ENCODE data around the gene DDN.

The DDN gene

GRCh38 chr12:48980389-48980952 is 18.7 kb downstream of the DDN start:
- no peak for DNase-seq

- no peak for DNase-seq
Measured at GRCh38 chr12:48979602-48980388, 19.4 kb downstream of the DDN start.

GRCh38 chr12:48978741-48979601 is 20.2 kb downstream of the DDN start:
- no peak for DNase-seq

- DNase-seq: no peak
Measured at GRCh38 chr12:48978291-48978740, 20.9 kb downstream of the DDN start, which contains the start of gene WNT1. Gene WNT1, plus strand, starts transcription at chr12:48978322. Its CDS starts 329 bp downstream, at chr12:48978651.

GRCh38 chr12:48977290-48978281 is 21.6 kb downstream of the DDN start:
- peak; percentile 17 to 37 for DNase-seq

- no peak for DNase-seq
Measured at GRCh38 chr12:48973941-48974673, 25.1 kb downstream of the DDN start.

- no peak for DNase-seq
Measured at GRCh38 chr12:48973531-48973930, 25.6 kb downstream of the DDN start.

- no peak for DNase-seq
Measured at GRCh38 chr12:48972952-48973483, 26.2 kb downstream of the DDN start.

GRCh38 chr12:48972213-48972951 is 26.8 kb downstream of the DDN start:
- no peak for DNase-seq

- no peak for DNase-seq
Measured at GRCh38 chr12:48970702-48971334, 28.4 kb downstream of the DDN start.

- DNase-seq: no peak
Measured at GRCh38 chr12:48969833-48970701, 29.1 kb downstream of the DDN start.

- no peak for DNase-seq
Measured at GRCh38 chr12:48969160-48969771, 29.9 kb downstream of the DDN start.

- no peak for DNase-seq
Measured at GRCh38 chr12:48968467-48968866, 30.7 kb downstream of the DDN start.

GRCh38 chr12:48967991-48968390 is 31.2 kb downstream of the DDN start:
- DNase-seq: no peak

- DNase-seq: no peak
Measured at GRCh38 chr12:48966177-48966895, 32.8 kb downstream of the DDN start.

GRCh38 chr12:48965298-48965838 is 33.8 kb downstream of the DDN start:
- no peak for DNase-seq

GRCh38 chr12:48961801-48962200 is 37.4 kb downstream of the DDN start:
- DNase-seq: no peak
